Endothelial cell of umbilical vein (primary cell): ENCODE results near the gene CCDC61. TPM values are rescaled to one million over a fixed set of nuclear protein-coding genes. Genes with fewer than 3 reads are reported as not detected.

Experiments
- BruUV-seq: library from RNA; stranded (reverse); fragments of 400-500 nt; replicated peaks from 2 replicates; lab custom pipeline; 2021; lab: Mats Ljungman, UMichigan
- CTCF ChIA-PET: fragments of 300-600, 350-600 bp; sonication (Branson Sonifier 250); formaldehyde crosslinking; loops from one replicate; lab custom pipeline; 2021; ENCODE audit warnings: antibody characterized with exemption, inconsistent platforms; lab: Charles Lee
- POLR2A ChIA-PET: fragments of 300-600, 350-600 bp; sonication (Branson Sonifier 250); formaldehyde crosslinking; loops from one replicate; lab custom pipeline; 2021; ENCODE audit warnings: antibody characterized with exemption, inconsistent platforms; lab: Charles Lee
- DNase-seq: peaks from one replicate; pipeline ENCODE4 v3.0.0-alpha.2; 2011; ENCODE audit warnings: low read depth, low spot score
- FAIRE-seq: peaks from 2 replicates; lab custom pipeline; 2011; peaks lifted over from hg19 to GRCh38; lab: Jason Lieb, UNC
- H2AFZ ChIP-seq: 2 replicates; pipeline ENCODE4 v1.6.0; 2012; ENCODE audit warnings: low read depth, low read length, control low read depth, inconsistent platforms
- H3K27ac ChIP-seq: 2 replicates; pipeline ENCODE4 v1.5.1; 2011; ENCODE audit warnings: low read depth, mild to moderate bottlenecking, control low read depth, low read length, moderate library complexity; ENCODE audit not compliant: insufficient read depth
- H3K27me3 ChIP-seq, 2 experiments: 2 replicates each; pipeline versions ENCODE4 v1.6.0 to v1.6.1; 2011; ENCODE audit warnings: low read length in 2 of 2, mixed read lengths in 1 of 2; ENCODE audit not compliant: control insufficient read depth in 2 of 2, insufficient read depth in 2 of 2
- H3K36me3 ChIP-seq, 2 experiments: 2 replicates in 1 of 2; 3 replicates in 1 of 2; pipeline ENCODE4 v1.5.1; 2011; ENCODE audit warnings: low read length in 2 of 2, mild to moderate bottlenecking in 1 of 2, moderate library complexity in 1 of 2; ENCODE audit not compliant: control insufficient read depth in 2 of 2, insufficient read depth in 2 of 2; ENCODE audit errors: extremely low read depth in 1 of 2
- H3K4me1 ChIP-seq: 3 replicates; pipeline ENCODE4 v1.5.1; 2011; ENCODE audit warnings: mild to moderate bottlenecking, low read length; ENCODE audit not compliant: control insufficient read depth, insufficient read depth; ENCODE audit errors: extremely low read depth
- H3K4me2 ChIP-seq: 2 replicates; pipeline ENCODE4 v1.6.1; 2011; ENCODE audit warnings: low read length, control low read depth, mixed read lengths; ENCODE audit not compliant: insufficient read depth
- H3K4me3 ChIP-seq, 3 experiments: fragments of 200-600 bp in 1 of 3; sonication (generic), shearing (Covaris generic) in 1 of 3; replicated peaks in 1 of 3; 2 replicates each; pipeline ENCODE4 v1.5.1; 2011 to 2016; ENCODE audit warnings: control low read depth in 3 of 3, low read length in 3 of 3, mild to moderate bottlenecking in 2 of 3, inconsistent platforms in 1 of 3, low read depth in 1 of 3, moderate library complexity in 1 of 3; ENCODE audit not compliant: insufficient read depth in 1 of 3
- H3K79me2 ChIP-seq: 2 replicates; pipeline ENCODE4 v1.6.0; 2012; ENCODE audit warnings: low read length, inconsistent platforms; ENCODE audit not compliant: control insufficient read depth, insufficient read depth
- H3K9ac ChIP-seq: replicated peaks from 2 replicates; pipeline ENCODE3; 2011; ENCODE audit warnings: low read length, control low read depth; ENCODE audit not compliant: insufficient read depth; ENCODE audit errors: extremely low read depth
- H3K9me1 ChIP-seq: replicated peaks from 3 replicates; pipeline ENCODE4 v1.6.0; 2011; ENCODE audit warnings: mild to moderate bottlenecking, low read length; ENCODE audit not compliant: control insufficient read depth, insufficient read depth; ENCODE audit errors: extremely low read depth
- H3K9me3 ChIP-seq: replicated peaks from 2 replicates; pipeline ENCODE4 v1.5.1; 2012; ENCODE audit warnings: low read length, inconsistent platforms; ENCODE audit not compliant: control insufficient read depth, insufficient read depth
- H4K20me1 ChIP-seq: replicated peaks from 2 replicates; pipeline ENCODE3; 2011; ENCODE audit warnings: mild to moderate bottlenecking, low read length; ENCODE audit not compliant: control insufficient read depth, insufficient read depth; ENCODE audit errors: extremely low read depth
- CTCF ChIP-seq, 2 donors: IDR thresholded peaks; 1 replicate in 1 of 2; 2 replicates in 1 of 2; pipeline ENCODE4 v1.5.1; 2011; ENCODE audit warnings: low read length in 2 of 2, mild to moderate bottlenecking in 2 of 2, moderate library complexity in 2 of 2, control low read depth in 1 of 2, inconsistent platforms in 1 of 2, low read depth in 1 of 2; ENCODE audit not compliant: insufficient read depth in 1 of 2; ENCODE audit errors: extremely low read depth in 1 of 2
- EZH2 ChIP-seq: IDR thresholded peaks from 2 replicates; pipeline ENCODE4 v1.6.1; 2012; ENCODE audit warnings: borderline replicate concordance, low read depth, mild to moderate bottlenecking, moderate library complexity, low read length, inconsistent platforms; ENCODE audit not compliant: severe bottlenecking
- FOS ChIP-seq: IDR thresholded peaks from 2 replicates; pipeline ENCODE4 v1.6.1; 2011; ENCODE audit warnings: mild to moderate bottlenecking, low read length, moderate library complexity, borderline replicate concordance; ENCODE audit not compliant: insufficient read depth
- GATA2 ChIP-seq: IDR thresholded peaks from 2 replicates; pipeline ENCODE4 v1.7.0; 2011; ENCODE audit warnings: low read depth, mild to moderate bottlenecking, moderate library complexity, mixed read lengths, low read length; ENCODE audit not compliant: insufficient read length, insufficient read depth
- JUN ChIP-seq: IDR thresholded peaks from 2 replicates; pipeline ENCODE4 v1.6.1; 2011; ENCODE audit warnings: borderline replicate concordance, low read depth; ENCODE audit not compliant: insufficient read length, insufficient read depth
- MAX ChIP-seq: IDR thresholded peaks from 2 replicates; pipeline ENCODE4 v1.6.1; 2011; ENCODE audit not compliant: insufficient read depth, insufficient read length
- MYC ChIP-seq: IDR thresholded peaks from one replicate; pipeline ENCODE4 v1.6.1; 2011; ENCODE audit warnings: mild to moderate bottlenecking, low read depth, low read length
- POLR2A ChIP-seq: IDR thresholded peaks from 2 replicates; pipeline ENCODE4 v1.6.1; 2012; ENCODE audit warnings: low read depth, mild to moderate bottlenecking, control low read depth, low read length
- POLR2AphosphoS5 ChIP-seq: IDR thresholded peaks from 2 replicates; pipeline ENCODE4 v1.6.1; 2012; ENCODE audit warnings: low read depth, mild to moderate bottlenecking, control low read depth, low read length, moderate library complexity; ENCODE audit not compliant: insufficient read depth
- dilution Hi-C: fragments of 300-500 bp; cut with MboI; formaldehyde crosslinking; loops from one replicate; pipeline ENCODE4 v1.15.0; 2019; ENCODE audit warnings: low sequenced_read_pairs; ENCODE audit not compliant: extremely low pct_ligation_motif_present
- intact Hi-C: fragments of 100-400 bp; cut with micrococcal nuclease; formaldehyde crosslinking; loops from one replicate; pipeline ENCODE4 v1.10.0; 2022
- polyA plus RNA-seq, 4 experiments: library from polyadenylated mRNA; depleted of rRNA in 3 of 4; stranded (reverse) in 3 of 4; unstranded in 1 of 4; fragments of >200 nt; gene quantifications; 2 replicates each; pipeline versions ENCODE4 v1.2.1 to v1.2.3, GENCODE V29; 2011 to 2012; ENCODE audit warnings: missing spikeins in 1 of 4
- total RNA-seq: library from RNA; stranded (reverse); gene quantifications from 2 replicates; pipeline ENCODE4 v1.2.3, GENCODE V29; 2021

Gene CCDC61
- total and polyA plus RNA-seq, 2 donors (not counting 3 experiments of a cell fraction or from before 2014, with no cell fraction given) = 10.3 to 20.1 TPM

DNA sequence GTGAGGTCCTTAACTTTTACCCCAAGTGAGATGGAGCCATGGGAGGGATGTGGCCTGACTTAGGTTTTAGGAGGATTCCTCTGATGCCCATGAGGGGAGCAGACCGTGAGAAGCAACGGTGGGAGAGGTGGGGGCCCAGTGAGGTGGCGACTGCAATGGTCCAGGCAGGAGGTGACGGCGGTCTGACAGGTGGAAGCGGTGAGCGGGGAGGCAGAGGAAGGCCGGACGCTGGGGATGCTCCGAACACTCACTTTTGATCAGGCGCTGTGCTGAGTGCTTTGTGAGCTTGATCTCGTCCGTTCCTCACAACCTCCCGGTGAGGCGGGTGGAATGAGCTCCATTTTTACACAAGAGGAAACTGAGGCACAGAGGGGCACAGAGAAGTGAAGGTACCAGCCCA, 33.2 kb upstream of the CCDC61 start:
- DNase-seq = no peak
- no TSS peak for BruUV-seq
- Histone ChIP-seq H3K9me1 (no peaks in the 10 kb centered on the region), H3K27ac (no peak overlapping the region), H3K4me2 (no peak overlapping the region), H4K20me1 (no peaks in the 10 kb centered on the region), H3K27me3 (no peaks in the 10 kb centered on the region), H3K9me3 (no peaks in the 10 kb centered on the region), H2AFZ (no peak overlapping the region), H3K79me2 (no peaks in the 10 kb centered on the region), H3K9ac (no peak overlapping the region), H3K36me3 (peaks cover 0 to 8% of the 10 kb centered on the region in 2 experiments), H3K4me1 (peaks cover 15% of the 10 kb centered on the region), H3K4me3 (no peak overlapping the region)
- ChIA-PET CTCF (no interaction called here), POLR2A (no interaction called here)
- intact Hi-C loops = no loop called here
- no peak for TF ChIP-seq EZH2
- TF ChIP-seq POLR2A = no peak
- no peak for TF ChIP-seq FOS
- no peak for TF ChIP-seq MYC
- TF ChIP-seq POLR2AphosphoS5 = no peak
- TF ChIP-seq JUN = no peak
- TF ChIP-seq GATA2 = no peak
- TF ChIP-seq MAX = no peak
- TF ChIP-seq CTCF (IDR thresholded peaks at IDR 0.05; ENCODE audit: extremely low read depth in 1 of 2, insufficient read depth in 1 of 2, low read depth in 1 of 2, low read length in 2 of 2) = no peak
- no peak for FAIRE-seq
- dilution Hi-C loops = no loop called here
